Mammary epithelial cell (primary cell): ENCODE results near the gene ASGR2.

ENCODE experiments used
- CTCF ChIP-seq, 2 donors: IDR thresholded peaks in 1 of 2; conservative IDR thresholded peaks in 1 of 2; 2 replicates each; pipeline ENCODE4 v1.5.1; 2011 to 2012; ENCODE audit warnings: inconsistent platforms in 2 of 2, low read length in 2 of 2, mild to moderate bottlenecking in 2 of 2, control low read depth in 1 of 2, low read depth in 1 of 2; ENCODE audit not compliant: insufficient read depth in 1 of 2; ENCODE audit errors: extremely low read depth in 1 of 2
- EZH2 ChIP-seq: IDR thresholded peaks from 2 replicates; pipeline ENCODE4 v1.6.1; 2012; ENCODE audit warnings: low read length, inconsistent platforms, borderline replicate concordance

DNA sequence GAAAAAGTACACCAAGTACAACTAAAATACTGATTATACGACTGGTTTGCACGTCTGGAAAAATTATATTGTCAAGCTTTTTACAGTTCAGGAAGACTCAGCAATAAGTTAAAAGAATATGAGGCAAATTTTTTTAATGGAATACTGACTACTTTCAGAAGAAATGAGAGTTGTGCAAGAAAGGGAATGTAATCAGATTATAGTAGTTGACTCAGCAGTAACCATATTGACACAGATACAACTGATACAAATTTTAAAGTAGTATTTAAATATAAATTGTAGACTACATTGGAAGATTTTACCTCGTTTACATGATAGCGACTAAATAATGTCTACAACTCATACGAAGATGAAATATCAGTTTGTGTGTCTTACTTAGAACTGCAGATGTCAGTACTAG, 16.7 kb downstream of the ASGR2 start:
- TF ChIP-seq EZH2 = no peak
- no peak for TF ChIP-seq CTCF (conservative IDR thresholded peaks at IDR 0.05 in 1 of 2, IDR thresholded peaks at IDR 0.05 in 1 of 2; ENCODE audit: extremely low read depth in 1 of 2, insufficient read depth in 1 of 2, low read depth in 1 of 2, low read length in 2 of 2)
